ENCODE results near the gene TMEM72. TPM values are rescaled to one million over a fixed set of nuclear protein-coding genes. Genes with fewer than 3 reads are reported as not detected.

Gene TMEM72
- total RNA-seq, 1 experiment from 2014 or later = not detected

DNA sequence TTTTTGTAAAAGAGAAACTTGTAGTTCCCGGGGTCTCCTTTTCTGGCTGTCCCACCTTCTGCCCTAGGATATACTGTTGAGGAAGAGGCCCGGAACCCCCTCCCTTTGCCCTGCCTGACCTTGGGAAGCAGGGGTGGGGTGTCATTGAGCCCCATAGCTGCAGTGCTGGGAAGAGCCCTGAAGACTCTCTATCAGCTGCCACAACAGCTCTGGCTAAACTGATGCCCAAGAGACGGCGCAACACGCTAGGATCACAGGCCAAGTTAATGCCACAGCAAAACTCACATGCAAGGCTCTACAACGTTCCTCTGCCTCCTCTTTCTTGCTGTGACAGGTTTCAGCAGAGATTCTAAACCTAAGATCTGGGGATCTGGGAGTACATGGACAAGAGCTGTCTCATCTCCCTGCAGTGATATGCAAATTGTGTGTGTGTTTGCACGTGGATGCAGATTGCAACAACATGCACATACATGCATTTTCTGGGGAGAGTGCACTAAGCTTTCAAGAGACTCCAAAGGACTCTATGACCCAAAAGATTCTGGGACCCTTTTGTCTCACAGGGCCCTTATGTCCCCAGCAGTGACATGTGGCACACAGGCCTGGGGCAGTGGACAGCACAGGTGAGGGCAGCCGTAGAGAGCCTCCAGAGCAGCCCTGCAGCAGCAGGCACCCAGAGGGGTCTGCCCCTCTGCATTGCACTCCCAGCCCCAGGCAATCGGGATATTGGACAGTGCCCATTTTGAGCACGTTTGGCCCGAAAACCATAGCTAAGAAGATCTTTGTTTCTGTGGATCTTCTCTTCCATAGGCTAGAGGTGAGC is 51.0 kb downstream of the TMEM72 start:
- Histone ChIP-seq H3K27ac (ENCODE audit: low read depth, low read length) (no peak overlapping the region), H2AFZ (ENCODE audit: low read depth, low read length, poor library complexity, severe bottlenecking) (no peak overlapping the region), H3K9me3 (ENCODE audit: control insufficient read depth in 1 of 2, insufficient read depth in 1 of 2, low read depth in 1 of 2, low read length in 2 of 2) (no peaks in the 10 kb centered on the region), H3K36me3 (ENCODE audit: control insufficient read depth in 1 of 2, insufficient read depth in 2 of 2, low read length in 2 of 2) (no peaks in the 10 kb centered on the region), H3K27me3 (ENCODE audit: insufficient read depth, low read length) (no peaks in the 10 kb centered on the region), H3K4me1 (ENCODE audit: control insufficient read depth in 1 of 2, insufficient read depth in 2 of 2, low read length in 2 of 2) (peaks cover 3 to 25% of the 10 kb centered on the region in 2 experiments; a peak in 3 of 4 replicates), H3K79me2 (ENCODE audit: insufficient read depth, low read length) (no peaks in the 10 kb centered on the region), H4K20me1 (ENCODE audit: insufficient read depth) (no peaks in the 10 kb centered on the region), H3K9me2 (ENCODE audit: insufficient read depth) (no peaks in the 10 kb centered on the region), H3K4me3 (replicated peaks in 1 of 2; ENCODE audit: low read depth in 1 of 2, low read length in 2 of 2) (no peak overlapping the region), H3K4me2 (ENCODE audit: low read length) (no peak overlapping the region), H3K9ac (ENCODE audit: low read length) (no peak overlapping the region)
- ChIA-PET RAD21 (ENCODE audit: low non-redundant PET in 1 of 2, low total read pairs in 2 of 2, uncharacterized antibody in 2 of 2, unreplicated experiment in 2 of 2) (no interaction called here), POLR2A (no interaction called here), CTCF (interaction anchor here (1.1 to 1.4 kb wide), 2 partner anchors 17 to 29 kb away, joined by 3 read pairs; partner anchors contain the start of gene DEPP1)
- TF ChIP-seq, protein P1, sequence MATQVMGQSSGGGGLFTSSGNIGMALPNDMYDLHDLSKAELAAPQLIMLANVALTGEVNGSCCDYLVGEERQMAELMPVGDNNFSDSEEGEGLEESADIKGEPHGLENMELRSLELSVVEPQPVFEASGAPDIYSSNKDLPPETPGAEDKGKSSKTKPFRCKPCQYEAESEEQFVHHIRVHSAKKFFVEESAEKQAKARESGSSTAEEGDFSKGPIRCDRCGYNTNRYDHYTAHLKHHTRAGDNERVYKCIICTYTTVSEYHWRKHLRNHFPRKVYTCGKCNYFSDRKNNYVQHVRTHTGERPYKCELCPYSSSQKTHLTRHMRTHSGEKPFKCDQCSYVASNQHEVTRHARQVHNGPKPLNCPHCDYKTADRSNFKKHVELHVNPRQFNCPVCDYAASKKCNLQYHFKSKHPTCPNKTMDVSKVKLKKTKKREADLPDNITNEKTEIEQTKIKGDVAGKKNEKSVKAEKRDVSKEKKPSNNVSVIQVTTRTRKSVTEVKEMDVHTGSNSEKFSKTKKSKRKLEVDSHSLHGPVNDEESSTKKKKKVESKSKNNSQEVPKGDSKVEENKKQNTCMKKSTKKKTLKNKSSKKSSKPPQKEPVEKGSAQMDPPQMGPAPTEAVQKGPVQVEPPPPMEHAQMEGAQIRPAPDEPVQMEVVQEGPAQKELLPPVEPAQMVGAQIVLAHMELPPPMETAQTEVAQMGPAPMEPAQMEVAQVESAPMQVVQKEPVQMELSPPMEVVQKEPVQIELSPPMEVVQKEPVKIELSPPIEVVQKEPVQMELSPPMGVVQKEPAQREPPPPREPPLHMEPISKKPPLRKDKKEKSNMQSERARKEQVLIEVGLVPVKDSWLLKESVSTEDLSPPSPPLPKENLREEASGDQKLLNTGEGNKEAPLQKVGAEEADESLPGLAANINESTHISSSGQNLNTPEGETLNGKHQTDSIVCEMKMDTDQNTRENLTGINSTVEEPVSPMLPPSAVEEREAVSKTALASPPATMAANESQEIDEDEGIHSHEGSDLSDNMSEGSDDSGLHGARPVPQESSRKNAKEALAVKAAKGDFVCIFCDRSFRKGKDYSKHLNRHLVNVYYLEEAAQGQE (IDR thresholded peaks at IDR 0.05; ENCODE audit: low read depth) = no peak
- TF ChIP-seq JUND (IDR thresholded peaks at IDR 0.05) (no peak), EGR1 (IDR thresholded peaks at IDR 0.05; ENCODE audit: low read depth) (no peak), EZH2phosphoT487 (IDR thresholded peaks at IDR 0.05; ENCODE audit: borderline replicate concordance) (no peak), SIN3A (IDR thresholded peaks at IDR 0.05; ENCODE audit: low read depth) (no peak), CBX3 (IDR thresholded peaks at IDR 0.05; ENCODE audit: low read depth) (no peak), CEBPB (IDR thresholded peaks at IDR 0.05; ENCODE audit: low read depth) (no peak), EZH2 (IDR thresholded peaks at IDR 0.05) (no peak), TCF7L2 (IDR thresholded peaks at IDR 0.05; ENCODE audit: borderline replicate concordance, extremely low read depth, insufficient read depth, insufficient read length) (no peak), FOSL1 (IDR thresholded peaks at IDR 0.05; ENCODE audit: low read depth) (no peak), SP1 (IDR thresholded peaks at IDR 0.05; ENCODE audit: low read depth) (no peak), SRF (IDR thresholded peaks at IDR 0.05; ENCODE audit: low read depth) (no peak), RAD21 (IDR thresholded peaks at IDR 0.05; ENCODE audit: low read depth) (no peak), ZNF274 (IDR thresholded peaks at IDR 0.05; ENCODE audit: low read depth, low read length) (no peak), ZFX (IDR thresholded peaks at IDR 0.05) (no peak), ELF1 (IDR thresholded peaks at IDR 0.05; ENCODE audit: borderline replicate concordance, low read depth) (no peak)
- TF ChIP-seq, protein P2, sequence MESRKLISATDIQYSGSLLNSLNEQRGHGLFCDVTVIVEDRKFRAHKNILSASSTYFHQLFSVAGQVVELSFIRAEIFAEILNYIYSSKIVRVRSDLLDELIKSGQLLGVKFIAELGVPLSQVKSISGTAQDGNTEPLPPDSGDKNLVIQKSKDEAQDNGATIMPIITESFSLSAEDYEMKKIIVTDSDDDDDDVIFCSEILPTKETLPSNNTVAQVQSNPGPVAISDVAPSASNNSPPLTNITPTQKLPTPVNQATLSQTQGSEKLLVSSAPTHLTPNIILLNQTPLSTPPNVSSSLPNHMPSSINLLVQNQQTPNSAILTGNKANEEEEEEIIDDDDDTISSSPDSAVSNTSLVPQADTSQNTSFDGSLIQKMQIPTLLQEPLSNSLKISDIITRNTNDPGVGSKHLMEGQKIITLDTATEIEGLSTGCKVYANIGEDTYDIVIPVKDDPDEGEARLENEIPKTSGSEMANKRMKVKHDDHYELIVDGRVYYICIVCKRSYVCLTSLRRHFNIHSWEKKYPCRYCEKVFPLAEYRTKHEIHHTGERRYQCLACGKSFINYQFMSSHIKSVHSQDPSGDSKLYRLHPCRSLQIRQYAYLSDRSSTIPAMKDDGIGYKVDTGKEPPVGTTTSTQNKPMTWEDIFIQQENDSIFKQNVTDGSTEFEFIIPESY (IDR thresholded peaks at IDR 0.05; ENCODE audit: extremely low read depth, insufficient replicate concordance, low read length) = no peak
- TF ChIP-seq, protein P3, sequence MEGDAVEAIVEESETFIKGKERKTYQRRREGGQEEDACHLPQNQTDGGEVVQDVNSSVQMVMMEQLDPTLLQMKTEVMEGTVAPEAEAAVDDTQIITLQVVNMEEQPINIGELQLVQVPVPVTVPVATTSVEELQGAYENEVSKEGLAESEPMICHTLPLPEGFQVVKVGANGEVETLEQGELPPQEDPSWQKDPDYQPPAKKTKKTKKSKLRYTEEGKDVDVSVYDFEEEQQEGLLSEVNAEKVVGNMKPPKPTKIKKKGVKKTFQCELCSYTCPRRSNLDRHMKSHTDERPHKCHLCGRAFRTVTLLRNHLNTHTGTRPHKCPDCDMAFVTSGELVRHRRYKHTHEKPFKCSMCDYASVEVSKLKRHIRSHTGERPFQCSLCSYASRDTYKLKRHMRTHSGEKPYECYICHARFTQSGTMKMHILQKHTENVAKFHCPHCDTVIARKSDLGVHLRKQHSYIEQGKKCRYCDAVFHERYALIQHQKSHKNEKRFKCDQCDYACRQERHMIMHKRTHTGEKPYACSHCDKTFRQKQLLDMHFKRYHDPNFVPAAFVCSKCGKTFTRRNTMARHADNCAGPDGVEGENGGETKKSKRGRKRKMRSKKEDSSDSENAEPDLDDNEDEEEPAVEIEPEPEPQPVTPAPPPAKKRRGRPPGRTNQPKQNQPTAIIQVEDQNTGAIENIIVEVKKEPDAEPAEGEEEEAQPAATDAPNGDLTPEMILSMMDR (IDR thresholded peaks at IDR 0.05 in 2 of 3, conservative IDR thresholded peaks at IDR 0.05 in 1 of 3; ENCODE audit: borderline replicate concordance in 1 of 3, insufficient read depth in 1 of 3, low read depth in 2 of 3, low read length in 2 of 3) = no peak
- TF ChIP-seq, protein P4, sequence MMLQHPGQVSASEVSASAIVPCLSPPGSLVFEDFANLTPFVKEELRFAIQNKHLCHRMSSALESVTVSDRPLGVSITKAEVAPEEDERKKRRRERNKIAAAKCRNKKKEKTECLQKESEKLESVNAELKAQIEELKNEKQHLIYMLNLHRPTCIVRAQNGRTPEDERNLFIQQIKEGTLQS (IDR thresholded peaks at IDR 0.05) = no peak
- TF ChIP-seq, protein P5, sequence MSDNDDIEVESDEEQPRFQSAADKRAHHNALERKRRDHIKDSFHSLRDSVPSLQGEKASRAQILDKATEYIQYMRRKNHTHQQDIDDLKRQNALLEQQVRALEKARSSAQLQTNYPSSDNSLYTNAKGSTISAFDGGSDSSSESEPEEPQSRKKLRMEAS (IDR thresholded peaks at IDR 0.05) = no peak
- no TSS peak for BruUV-seq (replicated peaks)
- DNase-seq (ENCODE audit: low read depth, low spot score) (no peak), ATAC-seq (no peak)
- intact Hi-C loops (cut with micrococcal nuclease) = no loop called here

All from HCT116 (cell line).